Right lobe of liver (tissue), 6 donors: ENCODE measurements around the gene LCE3E. TPM values are rescaled to one million over a fixed set of nuclear protein-coding genes. Genes with fewer than 3 reads are reported as not detected.
A peak's percentile ranks its signal among the peaks of the same experiment; 100 is the strongest.

Source experiments
- ATAC-seq, 4 donors: fragments of 200-7000 bp; cut with Tn5 transposase; one replicate each; pipeline ENCODE4 v1.9.1; 2020; ENCODE audit warnings: mild to moderate bottlenecking in 4 of 4, moderate library complexity in 4 of 4
- DNase-seq, 3 donors: peaks; one replicate each; pipeline ENCODE4 v3.0.0-alpha.2; 2020
- H3K27ac ChIP-seq, 3 donors: fragments of 200-600 bp; one replicate each; pipeline ENCODE4 v1.8.0; 2022
- H3K27me3 ChIP-seq, 2 donors: fragments of 200-600 bp; one replicate each; pipeline ENCODE4 v1.8.0; 2022
- H3K36me3 ChIP-seq, 4 donors: fragments of 200-600 bp; sonication (generic) in 1 of 4; one replicate each; pipeline versions ENCODE4 v1.5.1 to v1.8.0; 2017 to 2022; ENCODE audit warnings: control low read depth in 1 of 4
- H3K4me1 ChIP-seq, 4 donors: fragments of 200-600 bp; sonication (generic) in 1 of 4; one replicate each; pipeline versions ENCODE4 v1.5.1 to v1.8.0; 2017 to 2022; ENCODE audit warnings: control low read depth in 1 of 4
- H3K4me3 ChIP-seq, 3 donors: fragments of 200-600 bp; one replicate each; pipeline ENCODE4 v1.8.0; 2022
- H3K9me3 ChIP-seq, 4 donors: fragments of 200-600 bp; sonication (generic) in 1 of 4; one replicate each; pipeline versions ENCODE4 v1.5.1 to v1.8.0; 2017 to 2022; ENCODE audit warnings: control low read depth in 1 of 4
- CTCF ChIP-seq, 4 donors: fragments of 200-600 bp in 3 of 4; fragments of 450-650 bp in 1 of 4; IDR thresholded peaks; one replicate each; pipeline versions ENCODE4 v1.5.1 to v1.8.0; 2016 to 2022; ENCODE audit warnings: antibody characterized with exemption in 4 of 4, mild to moderate bottlenecking in 2 of 4
- POLR2A ChIP-seq: fragments of 450-650 bp; IDR thresholded peaks from one replicate; pipeline ENCODE4 v1.6.1; 2017; ENCODE audit warnings: antibody characterized with exemption, mild to moderate bottlenecking
- WGBS: methylation state at CpG from one replicate; pipeline ENCODE4 v1.1.6; 2018; ENCODE audit warnings: low coverage, low lambda C conversion rate; ENCODE audit not compliant: insufficient coverage; ENCODE audit errors: missing lambda C conversion rate; 5-methylcytosine and 5-hydroxymethylcytosine counted together
- intact Hi-C, 2 donors: fragments of 100-400 bp; cut with DNase I; formaldehyde crosslinking; loops; one replicate each; pipeline versions ENCODE4 v1.11.2 to v1.14.1; 2022
- total RNA-seq, 6 experiments: library from RNA; depleted of rRNA in 2 of 6; stranded (reverse); fragments of >200 nt in 2 of 6; fragmentation: NEBNext Ultra II Directional in 3 of 6; extraction: Animal tissue kit (Norgen Biotek cat#: 25700) in 3 of 6; gene quantifications; one replicate each; pipeline versions ENCODE4 v1.1.0 to v1.2.4, GENCODE V29; 2016 to 2023
- donor health status: DM: no; HTN: yes; CAD: no.
- donor health status: DM: no; HTN: no; CAD: no.
- donor health status: DM: no; HTN: no; CAD: no.
- donor health status: DM: no; HTN: yes; CAD: no.
- donor health status: DM: no; HTN: yes; CAD: no.

Gene LCE3E
- total RNA-seq, 6 experiments from 2014 or later = not detected

GRCh38 chr1:152537496-152537895 lies 29.1 kb downstream of the LCE3E start:
- no peaks in the 10 kb centered on the region for H3K27me3 ChIP-seq
- H3K9me3 ChIP-seq = no peaks in the 10 kb centered on the region
- WGBS = 32% methylated on average over 4 of the region's 4 CpGs
- no peaks in the 10 kb centered on the region for H3K36me3 ChIP-seq
- no peak overlapping the region for H3K4me3 ChIP-seq
- intact Hi-C loops = no loop called here
- no peak overlapping the region for H3K27ac ChIP-seq
- H3K4me1 ChIP-seq = no peaks in the 10 kb centered on the region
- TF ChIP-seq CTCF (IDR thresholded peaks at IDR 0.05) (no peak), POLR2A (no peak)
- ATAC-seq (peak in 2 of 4 donors; percentile 17 to 47), DNase-seq (no peak)

DNA sequence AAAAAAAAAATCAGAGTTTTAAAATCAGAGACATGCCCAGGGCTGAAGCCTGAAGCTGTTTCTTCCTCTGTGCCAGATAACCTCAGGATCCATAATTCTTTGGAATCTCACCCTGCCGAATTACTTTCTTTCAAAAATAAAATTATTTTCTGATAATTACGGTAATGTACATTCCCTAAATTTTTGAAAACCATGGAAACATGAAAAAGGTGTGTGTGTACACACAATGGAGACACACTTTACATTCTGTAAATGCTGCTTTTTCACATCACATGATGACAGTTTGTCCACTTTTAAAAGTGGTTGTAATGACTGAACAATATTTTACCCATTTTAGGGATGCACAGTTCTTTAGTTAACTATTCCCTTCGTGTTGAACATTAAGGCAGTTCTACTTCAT lies 30.8 kb downstream of the LCE3E start:
- Histone ChIP-seq H3K27ac (no peak overlapping the region), H3K36me3 (no peaks in the 10 kb centered on the region), H3K27me3 (no peaks in the 10 kb centered on the region), H3K4me3 (no peak overlapping the region), H3K4me1 (no peaks in the 10 kb centered on the region), H3K9me3 (no peaks in the 10 kb centered on the region)
- intact Hi-C loops = no loop called here
- 55% methylated on average over 3 of the region's 3 CpGs for WGBS
- no peak for DNase-seq
- ATAC-seq = no peak
- no peak for TF ChIP-seq CTCF (IDR thresholded peaks at IDR 0.05)
- TF ChIP-seq POLR2A = no peak

GRCh38 chr1:152533327-152533938 lies 33.1 kb downstream of the LCE3E start:
- Histone ChIP-seq H3K4me1 (no peaks in the 10 kb centered on the region), H3K27me3 (no peaks in the 10 kb centered on the region), H3K9me3 (no peaks in the 10 kb centered on the region), H3K4me3 (no peak overlapping the region), H3K27ac (no peak overlapping the region), H3K36me3 (no peaks in the 10 kb centered on the region)
- peak; percentile 68 to 80 (median 72) for ATAC-seq
- TF ChIP-seq POLR2A (no peak), CTCF (IDR thresholded peaks at IDR 0.05) (peak; percentile 61 to 77 (median 66))
- 19% methylated on average over 7 of the region's 7 CpGs for WGBS
- intact Hi-C loops = no loop called here
- peak in 2 of 3 donors; percentile 31 to 52 for DNase-seq

GRCh38 chr1:152525080-152525641 lies 41.4 kb downstream of the LCE3E start:
- DNase-seq (no peak), ATAC-seq (peak in 3 of 4 donors; percentile 13 to 65 (median 61))
- WGBS = 0% methylated on average over 1 of the region's 1 CpG
- intact Hi-C loops = no loop called here
- no peaks in the 10 kb centered on the region for H3K4me1 ChIP-seq
- H3K36me3 ChIP-seq = no peaks in the 10 kb centered on the region
- TF ChIP-seq CTCF (IDR thresholded peaks at IDR 0.05) = no peak
- TF ChIP-seq POLR2A = no peak
- H3K27ac ChIP-seq = no peak overlapping the region
- H3K27me3 ChIP-seq = no peaks in the 10 kb centered on the region
- no peaks in the 10 kb centered on the region for H3K9me3 ChIP-seq
- no peak overlapping the region for H3K4me3 ChIP-seq
